GM21447 (cell line): Measurements from ENCODE around the gene ELP5.
A peak's percentile ranks its signal among the peaks of the same experiment; 100 is the strongest.

Experiments
- ATAC-seq: cut with Tn5 transposase; IDR thresholded peaks from one replicate; pipeline ENCODE4 v1.9.1; 2021; ENCODE audit not compliant: unreplicated experiment

Gene ELP5, protein sequence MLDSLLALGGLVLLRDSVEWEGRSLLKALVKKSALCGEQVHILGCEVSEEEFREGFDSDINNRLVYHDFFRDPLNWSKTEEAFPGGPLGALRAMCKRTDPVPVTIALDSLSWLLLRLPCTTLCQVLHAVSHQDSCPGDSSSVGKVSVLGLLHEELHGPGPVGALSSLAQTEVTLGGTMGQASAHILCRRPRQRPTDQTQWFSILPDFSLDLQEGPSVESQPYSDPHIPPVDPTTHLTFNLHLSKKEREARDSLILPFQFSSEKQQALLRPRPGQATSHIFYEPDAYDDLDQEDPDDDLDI

DNA sequence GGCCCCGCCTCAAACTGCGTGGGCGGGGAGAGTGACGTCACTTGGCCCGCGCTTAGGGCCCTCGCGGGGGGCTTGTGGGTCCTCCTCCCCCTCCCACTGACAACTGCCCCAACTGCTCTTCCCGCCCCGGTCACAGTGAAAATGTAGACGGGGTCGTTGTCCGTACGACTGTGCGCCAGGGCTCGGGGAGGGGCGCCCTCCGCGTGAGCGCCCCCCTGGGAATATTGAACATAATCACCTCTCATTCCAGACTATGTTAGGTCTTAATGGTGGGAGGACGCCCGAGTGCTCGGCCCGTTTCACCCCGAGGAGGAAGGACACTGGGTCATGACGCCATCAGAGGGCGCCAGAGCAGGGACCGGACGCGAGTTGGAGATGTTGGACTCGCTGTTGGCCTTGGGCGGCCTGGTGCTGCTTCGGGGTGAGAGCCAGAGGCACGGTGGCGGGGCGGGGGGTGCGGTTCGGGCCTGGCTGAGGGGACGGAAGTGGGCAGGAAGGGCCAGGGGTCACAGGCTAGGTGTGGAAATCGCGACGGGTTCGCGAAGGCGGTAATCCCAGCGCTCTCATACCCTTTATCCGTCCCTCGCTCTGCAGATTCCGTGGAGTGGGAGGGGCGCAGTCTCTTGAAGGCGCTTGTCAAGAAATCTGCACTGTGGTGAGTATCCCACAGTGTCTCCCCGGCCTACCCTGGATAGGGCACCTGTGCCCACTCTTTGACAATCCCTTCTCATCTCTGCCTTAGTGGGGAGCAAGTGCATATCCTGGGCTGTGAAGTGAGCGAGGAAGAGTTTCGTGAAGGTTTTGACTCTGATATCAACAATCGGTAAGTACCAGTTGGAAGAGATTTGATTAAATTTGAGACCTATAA is at the start of gene ELP5:
TSS of gene ELP5 (plus strand) at position 40 of the 868 bp plus-strand sequence. CDS start at position 376, 336 bp downstream.
- peak; percentile 56 for ATAC-seq

DNA sequence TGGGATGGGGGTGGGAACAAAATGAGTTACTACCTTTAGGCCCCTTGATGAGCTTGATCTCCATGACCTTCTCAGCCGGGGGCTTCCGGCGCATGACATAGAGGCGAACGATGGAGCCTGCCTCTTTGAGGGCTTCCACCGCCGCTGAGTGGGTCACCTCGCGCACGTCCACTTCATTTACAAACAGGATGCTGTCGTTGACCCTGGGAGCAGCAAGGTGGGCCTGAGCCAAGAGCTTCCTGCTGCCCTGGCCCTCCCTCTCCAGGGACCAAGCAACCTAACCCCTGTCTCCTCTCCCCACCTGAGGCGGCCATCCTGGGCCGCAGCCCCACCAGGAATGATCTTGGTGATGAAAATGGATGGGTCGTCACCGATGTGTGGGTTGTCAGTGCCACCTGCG is 48.6 kb upstream of the ELP5 start:
- no peak for ATAC-seq

DNA sequence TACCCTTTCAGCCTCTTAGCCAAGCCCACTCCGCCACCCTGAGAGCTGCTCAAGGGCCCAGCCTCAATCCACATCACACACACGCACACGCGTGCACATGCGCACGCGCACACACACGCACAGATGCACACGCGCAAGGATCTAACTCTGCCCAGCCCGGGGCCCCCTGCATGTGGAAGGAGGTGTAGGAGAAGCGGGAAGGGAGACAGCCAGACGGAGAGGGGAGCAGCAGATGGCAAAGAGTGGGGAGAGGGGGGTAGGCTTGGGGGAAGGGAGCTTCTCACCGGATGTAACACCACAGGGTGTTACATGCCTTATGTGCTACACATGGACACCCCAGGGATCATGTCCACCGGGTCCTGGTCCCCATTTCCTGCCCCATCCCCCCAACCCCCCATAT is 47.7 kb upstream of the ELP5 start:
- ATAC-seq, result no peak

DNA sequence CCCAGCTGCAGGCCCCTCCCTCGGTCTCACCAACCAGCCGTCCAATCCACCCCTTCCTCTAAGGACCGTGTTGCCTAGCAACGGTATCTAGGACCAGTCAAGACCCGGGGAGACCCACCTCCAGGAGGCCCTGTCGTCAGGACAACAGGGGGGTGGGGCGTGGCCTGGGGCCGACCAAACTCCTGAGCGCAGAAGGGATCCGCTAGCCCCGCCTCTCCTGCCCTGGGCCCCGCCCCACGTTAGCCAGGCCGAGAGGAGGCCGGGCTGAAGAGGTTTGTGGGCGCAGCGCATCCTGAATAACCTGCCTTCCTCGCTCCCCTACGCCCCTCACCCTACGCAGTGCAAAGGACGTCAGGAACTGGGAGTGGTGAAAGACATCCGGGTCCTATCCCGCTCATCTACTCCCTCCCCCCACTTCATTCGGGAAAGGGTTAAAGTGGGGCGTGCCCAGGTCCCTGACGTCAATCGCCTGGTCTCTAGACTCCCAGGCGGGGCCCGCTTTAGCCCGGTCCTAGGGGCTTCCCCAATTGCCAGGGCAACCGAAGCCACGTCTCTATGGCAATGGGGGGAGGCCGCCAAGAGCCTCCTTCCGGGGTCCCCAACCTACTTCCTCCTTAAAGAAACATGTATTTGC is 47.1 kb upstream of the ELP5 start:
- peak; percentile 72 for ATAC-seq

DNA sequence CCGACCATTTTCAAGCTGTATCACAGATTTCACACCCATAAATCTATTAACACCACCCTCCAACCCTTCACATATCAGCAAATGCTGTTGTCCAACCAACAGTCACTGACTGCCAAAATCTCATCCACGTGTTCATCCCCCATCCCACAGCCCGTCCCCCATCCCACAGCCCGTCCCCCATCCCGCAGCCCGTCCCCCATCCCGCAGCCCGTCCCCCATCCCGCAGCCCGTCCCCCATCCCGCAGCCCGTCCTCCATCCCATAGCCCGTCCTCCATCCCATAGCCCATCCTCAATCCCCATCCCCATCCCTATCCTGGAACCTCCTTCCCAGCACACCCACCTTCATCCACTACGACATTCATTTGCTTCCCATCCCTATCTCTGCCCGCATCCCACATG is 46.5 kb upstream of the ELP5 start:
- no peak for ATAC-seq

DNA sequence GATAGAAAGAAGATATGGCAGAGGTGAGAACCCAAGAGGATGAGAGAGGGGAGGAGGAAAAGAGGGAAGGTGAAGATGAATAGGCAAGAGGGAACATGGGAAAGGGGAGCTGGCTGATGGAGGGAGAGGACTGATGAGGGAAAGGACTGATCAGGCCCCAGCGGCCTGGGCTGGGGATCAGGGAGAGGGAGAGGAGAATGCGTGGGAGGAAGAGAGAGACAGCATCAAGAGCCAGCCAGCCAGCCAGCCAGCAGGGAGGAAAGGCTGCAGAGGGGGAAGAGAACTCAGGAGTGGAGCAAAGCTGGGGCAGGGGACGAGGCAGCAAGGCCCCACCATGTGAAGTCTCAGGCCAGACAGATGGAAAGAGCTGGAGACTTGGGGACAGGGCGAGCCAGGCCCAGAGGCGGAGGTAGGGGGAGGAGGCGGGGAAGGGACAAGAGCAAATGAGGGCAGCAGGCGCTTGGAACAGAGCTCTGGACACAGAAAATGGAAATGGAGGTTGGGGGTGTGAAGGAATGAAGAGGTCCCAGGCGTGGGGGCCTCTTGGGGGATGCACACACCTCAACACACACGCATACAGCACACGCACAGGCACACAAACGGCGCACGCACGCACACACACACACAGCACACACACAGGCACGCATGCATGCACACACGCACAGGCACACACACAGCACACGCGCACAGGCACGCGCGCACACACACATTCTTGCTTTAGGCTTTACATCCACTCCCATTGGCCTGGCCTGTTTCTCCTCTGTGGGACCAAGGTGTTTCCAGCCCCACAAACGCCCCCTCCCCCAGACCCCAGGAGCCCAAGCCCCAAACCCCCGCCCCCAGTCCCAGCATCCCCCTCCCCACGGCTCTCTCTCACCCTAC is 44.7 kb upstream of the ELP5 start:
- no peak for ATAC-seq

DNA sequence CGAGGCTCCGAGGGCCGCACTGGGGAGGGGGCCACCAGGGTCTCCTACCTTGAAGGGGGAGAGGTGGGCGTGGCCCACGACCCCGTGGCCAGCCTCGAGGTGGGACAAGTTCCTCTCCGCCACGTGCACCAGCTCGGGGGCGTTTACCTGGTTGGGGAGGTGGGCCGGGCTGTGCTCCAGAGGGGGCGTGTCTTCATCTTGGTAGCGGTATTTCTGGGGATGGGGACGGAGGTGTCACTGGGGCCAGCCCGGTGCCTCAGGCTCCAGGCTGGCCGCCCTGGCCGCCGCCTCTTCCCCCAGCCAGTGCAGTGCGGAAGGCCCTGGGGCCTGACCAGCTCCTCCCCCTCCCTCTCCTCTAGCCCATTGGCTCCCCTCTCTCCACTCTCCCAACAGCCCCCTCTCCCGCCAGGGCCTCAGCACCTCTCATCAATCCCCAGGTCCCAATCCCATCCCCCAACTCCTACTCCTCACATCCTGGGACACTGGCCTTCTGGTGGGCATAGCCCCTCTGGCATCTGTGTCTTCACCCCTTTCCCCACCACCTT is 43.9 kb upstream of the ELP5 start:
- ATAC-seq, result no peak

DNA sequence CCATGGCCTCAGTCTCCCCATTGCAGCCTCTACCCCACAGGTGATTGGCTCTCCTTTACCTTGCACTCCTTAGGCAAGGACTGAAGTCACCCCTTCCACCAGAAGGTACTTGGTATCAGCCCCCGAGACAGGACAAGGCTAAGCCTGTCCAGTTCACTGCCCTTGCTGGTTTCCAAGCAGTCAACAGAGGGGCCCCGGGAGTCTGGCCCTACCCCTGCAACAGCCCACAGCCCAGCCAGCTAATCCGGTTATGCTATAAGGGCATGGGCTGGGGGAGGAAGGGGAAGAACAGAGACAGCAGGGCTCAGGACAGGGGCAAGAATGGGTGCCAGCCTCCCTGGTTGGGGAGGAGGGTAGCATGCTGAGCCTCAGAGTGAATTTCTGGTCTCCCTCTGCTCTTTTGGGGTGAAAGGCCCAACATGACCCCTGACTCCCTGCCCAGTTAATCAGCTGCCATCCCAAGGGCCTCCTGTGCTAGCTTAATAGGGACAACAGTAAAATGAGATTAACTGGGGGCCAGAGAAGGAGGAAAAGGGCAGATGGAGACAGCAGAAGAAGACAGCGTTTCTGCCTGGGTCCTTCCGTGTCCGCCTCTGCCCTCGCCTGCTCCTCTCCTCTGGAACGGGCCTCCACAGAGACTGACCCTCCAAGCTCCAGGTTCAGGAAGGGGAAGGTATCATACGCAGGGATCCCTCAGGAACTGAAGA is 43.1 kb upstream of the ELP5 start:
- no peak for ATAC-seq

DNA sequence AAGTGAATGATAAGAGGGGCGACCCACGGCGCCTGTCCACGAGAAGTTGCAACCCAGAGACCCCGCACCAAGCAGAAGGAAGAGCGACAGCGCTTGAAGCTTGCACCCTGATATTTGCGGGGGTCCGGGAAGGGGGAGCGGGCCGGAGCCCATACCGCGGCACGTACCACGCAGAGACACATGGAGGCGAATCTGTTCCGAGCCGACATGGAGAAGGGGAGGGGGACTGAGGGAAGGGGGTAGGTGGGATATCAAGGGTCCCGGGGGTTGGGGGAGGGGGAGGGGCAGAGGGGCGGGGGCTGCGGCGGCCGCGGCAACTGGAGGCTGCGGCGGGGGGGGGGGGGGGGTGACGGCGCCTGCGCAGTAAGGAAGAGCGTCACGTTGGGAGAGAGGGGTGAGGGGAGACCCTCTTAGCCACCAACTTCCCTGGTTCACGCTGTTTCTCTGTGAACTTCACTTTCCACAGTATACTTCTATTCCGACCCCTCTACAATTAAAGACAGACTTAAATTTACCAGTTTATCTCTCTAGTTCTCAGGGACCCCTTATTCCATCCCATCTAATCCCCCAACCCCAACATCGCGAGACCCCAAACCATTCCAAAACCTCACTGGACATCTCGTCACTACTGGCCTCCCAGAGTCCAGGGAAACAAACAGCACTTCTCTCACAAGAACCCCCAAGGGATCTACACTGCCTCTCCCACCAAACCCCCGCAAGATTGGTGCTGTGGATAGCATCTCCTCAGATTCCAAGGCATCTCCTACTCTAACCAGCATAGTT is 40.3 kb upstream of the ELP5 start:
- ATAC-seq, result no peak

DNA sequence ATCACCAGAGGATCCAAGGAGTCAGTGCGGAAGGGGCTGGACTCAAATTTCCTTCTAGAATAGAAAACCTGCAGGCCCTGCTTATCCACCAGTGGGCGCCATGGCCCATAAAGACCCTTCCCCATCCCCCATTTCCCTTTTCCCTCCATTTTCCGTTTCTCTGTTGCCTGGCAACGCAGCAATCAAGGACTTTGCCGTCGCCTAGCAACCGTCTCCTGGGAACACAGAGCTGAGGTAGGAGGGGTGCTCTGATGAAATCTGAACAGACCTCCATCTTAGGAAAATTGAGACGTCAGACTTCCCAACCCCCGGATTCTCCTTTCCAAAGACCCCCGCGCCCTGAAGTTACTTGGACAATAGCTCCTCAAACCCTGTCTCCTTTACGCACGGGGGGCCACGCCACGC is 38.1 kb upstream of the ELP5 start:
- no peak for ATAC-seq

DNA sequence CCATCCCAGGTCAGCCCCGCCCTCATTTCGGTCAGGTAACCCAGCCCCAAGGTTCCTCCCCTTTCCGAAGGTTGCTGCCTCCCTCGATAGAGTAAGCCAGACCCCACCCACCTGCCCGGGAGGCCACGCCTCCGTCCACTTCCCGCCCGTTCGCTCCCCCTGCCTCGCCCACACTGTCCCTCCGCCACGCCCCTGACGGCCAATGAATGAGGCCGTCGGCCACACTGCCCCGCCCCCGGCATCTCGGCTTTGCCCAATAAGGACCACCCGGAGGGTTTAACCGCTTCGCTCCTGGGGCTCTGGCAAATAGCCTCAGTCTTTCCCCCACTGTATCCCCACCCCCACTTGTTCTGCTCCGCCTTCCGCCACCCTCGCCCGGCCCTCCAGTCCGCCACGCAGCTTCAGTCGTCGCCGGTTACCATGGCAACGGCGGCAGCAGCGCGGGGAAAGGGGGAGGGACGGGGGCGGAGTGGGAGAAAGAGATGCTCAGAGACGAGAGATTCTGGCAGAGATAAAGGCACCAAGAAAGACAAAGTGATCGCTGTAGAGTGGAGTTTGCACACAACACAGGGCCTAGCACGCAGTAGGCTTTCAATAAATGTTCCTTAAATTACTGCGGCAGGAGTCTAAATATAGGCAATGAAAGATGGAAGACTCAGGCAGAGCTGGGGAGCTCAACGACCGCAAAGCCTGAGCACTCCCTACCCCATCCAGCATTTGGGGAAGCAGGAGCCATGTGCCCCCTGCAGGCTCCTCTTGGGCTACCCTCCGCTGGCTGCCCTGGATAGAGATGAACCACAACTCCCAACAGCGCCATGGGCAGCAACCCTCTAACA is 37.5 kb upstream of the ELP5 start:
- ATAC-seq, result peak; percentile 70

DNA sequence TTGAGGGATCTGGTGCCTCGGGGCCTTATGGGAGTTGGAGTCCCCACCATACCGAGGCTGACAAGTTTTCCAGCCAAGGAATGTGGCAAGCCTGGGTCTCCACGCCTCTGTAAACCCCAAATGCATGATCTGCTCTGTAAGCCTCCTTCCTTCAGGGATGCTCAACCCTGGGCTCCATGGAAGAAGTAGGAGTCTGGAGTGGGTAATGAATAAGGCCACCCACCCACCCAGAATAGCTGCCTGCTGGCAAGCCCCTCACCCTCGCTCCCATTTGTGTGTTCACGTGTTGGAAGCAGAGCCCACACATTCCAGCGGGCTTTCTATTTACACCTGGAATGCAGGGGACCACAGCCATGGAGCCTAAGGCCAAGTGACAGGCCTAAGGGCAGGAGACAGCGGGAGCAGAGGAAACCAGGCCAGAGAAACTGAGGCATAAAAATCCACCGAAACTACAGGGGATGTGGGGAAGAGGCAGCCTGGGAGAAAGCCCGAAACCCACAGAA is 36.8 kb upstream of the ELP5 start:
- ATAC-seq, result no peak

DNA sequence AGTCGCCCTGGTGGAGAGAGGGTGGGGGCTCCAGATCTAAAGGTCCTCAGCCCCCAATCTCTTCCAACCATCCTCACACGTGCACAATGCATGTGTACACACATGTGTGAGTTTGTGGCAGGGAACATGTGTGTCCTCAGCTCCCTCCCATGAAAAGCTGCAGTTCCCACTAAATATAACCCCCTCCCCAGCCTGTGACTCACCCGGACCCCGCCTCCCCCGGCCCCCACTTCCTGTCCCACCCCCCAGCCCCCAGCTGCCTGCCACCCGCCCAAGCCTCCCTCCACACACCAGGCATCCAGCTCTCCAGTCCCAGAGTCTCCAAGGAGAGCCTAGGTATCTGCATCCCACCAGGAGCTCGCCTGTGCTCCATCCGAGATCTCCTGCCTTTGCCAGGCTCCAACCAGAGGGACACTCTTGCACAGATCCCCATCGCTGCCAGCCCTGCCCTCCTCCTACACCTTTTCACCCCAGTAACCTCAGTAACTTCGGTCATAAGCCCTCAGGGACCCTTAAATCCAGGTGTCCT is 36.3 kb upstream of the ELP5 start:
- no peak for ATAC-seq

DNA sequence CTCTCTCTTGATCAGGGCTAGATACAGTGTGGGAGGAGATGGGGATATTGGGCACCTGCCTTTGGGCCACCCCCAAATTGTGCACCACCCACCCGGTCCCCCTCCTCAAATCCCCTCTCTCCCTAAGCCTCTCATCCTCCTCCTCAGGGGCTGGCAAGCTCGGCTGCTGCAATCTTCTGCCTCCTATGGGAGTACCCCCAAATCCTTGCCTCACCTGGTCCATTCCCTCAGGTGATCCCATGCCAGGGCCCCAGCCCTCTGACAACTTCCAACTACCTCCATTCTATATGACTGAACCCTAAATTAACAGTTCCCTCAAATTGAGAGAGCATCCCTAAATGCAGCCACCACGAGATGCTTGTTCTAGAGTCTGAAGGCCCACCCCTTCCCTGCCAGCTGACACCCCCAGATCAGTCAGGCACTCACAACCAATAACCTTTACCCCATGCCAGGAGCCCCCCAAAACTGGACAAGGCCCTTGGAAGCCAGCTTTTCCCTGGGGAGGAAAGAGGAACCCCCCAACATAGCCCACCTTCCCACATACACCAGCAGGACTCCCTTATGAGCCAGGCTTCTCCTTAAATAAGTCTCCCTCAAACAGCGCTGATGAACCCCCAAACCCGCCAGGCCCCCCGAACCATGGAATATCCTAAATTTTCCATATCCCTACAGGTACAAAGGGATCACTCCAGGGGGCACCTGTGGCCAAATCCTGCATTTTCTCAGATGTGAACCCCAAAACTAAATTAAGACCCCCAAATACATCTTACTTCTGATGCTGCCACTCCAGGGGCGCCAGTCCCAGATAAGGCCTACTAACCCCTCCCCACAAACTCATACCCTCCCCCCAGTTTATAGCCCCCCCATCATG is 35.5 kb upstream of the ELP5 start:
- no peak for ATAC-seq

DNA sequence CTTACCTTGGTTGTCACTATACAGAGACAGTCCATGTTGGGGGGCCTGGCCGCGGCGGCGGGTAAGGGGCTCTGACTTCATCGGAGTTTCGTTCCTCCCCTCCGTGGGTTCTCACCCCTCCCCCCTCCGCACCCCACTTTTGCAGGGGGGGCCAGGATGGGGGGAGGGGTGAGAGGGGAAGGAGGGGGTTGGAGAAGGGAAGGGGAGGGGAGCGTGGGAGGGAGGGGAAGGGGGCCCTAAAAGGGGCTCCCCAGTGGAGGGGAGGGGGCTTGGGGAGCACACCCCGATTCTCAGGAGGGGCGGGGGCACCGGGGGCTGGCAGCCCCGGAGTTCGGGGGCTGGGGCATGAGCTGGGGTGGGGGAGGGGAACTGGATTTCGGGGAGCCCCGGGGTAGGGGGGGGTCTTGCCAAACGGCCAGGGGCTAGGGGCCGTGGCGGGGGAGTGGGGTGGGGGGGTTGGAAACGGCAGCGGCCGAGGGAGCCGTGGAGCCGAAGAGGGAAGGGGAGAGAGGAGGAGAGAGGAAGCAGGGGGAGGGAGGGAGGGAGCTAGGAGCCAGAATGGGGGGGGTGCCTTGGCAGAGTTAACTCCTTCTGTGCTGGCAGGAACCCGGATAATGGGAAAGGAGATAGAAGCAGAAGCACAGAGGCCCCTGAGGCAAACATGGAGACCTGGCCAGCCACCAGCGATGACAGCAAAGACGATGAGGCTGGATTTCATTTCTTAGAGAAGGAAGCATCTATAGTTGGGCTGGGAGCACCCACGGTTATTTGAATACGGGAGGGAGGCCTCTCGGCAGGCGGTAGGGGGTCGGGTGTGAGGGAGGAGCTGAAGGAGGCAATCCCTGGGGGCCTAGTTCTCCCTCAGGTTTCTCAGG is 34.7 kb upstream of the ELP5 start:
- no peak for ATAC-seq

DNA sequence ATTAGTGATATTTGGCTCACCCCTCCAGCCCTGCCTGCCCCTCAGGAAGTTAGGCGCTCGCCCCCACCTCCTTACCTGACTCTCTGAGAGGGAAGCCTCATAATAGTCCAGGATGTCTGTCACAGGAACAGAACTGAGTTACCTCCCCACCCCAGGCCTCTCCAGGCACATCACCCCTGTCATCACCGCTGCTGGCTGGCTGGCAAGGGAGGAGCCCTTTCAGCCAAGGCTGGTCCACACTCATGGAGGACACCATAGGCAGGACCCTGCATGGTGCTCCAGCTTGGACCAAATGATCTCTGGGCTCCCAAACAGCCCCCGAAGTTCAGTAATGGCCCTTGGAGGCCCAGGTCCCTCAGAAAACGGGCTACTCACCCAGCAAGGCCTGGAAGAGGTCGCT is 33.8 kb upstream of the ELP5 start:
- ATAC-seq, result no peak
